MM.1S (cell line): ENCODE measurements around the gene CLEC3B.

Experiments used
- CTCF ChIP-seq: fragments of 300-600 bp; sonication (generic); IDR thresholded peaks from 2 replicates; pipeline ENCODE4 v1.5.1; 2016; ENCODE audit warnings: antibody characterized with exemption, low read length, mixed read lengths
- EZH2 ChIP-seq: fragments of 300-600 bp; sonication (generic); optimal IDR thresholded peaks from 2 replicates; pipeline ENCODE3; 2017; ENCODE audit warnings: low read depth, mild to moderate bottlenecking, antibody characterized with exemption, low read length, mixed read lengths

GRCh38 chr3:45056608-45057301 lies 30.7 kb downstream of the CLEC3B start:
- TF ChIP-seq CTCF: no peak
- TF ChIP-seq EZH2: no peak
